Neural cell (in vitro differentiated cells): ENCODE results near the gene NHERF1.

Experiments used
- EZH2 ChIP-seq: fragments of 200-600, 300-800 bp; shearing (Covaris generic), sonication (generic); IDR thresholded peaks from 2 replicates; pipeline ENCODE4 v1.6.1; 2014; ENCODE audit warnings: antibody characterized with exemption, low read length, borderline replicate concordance, mild to moderate bottlenecking; ENCODE audit not compliant: insufficient read depth, poor library complexity, severe bottlenecking
- TF ChIP-seq, protein P1 (sequence below): fragments of 450-650 bp; IDR thresholded peaks from 2 replicates; pipeline ENCODE4 v1.5.1; 2014; ENCODE audit warnings: antibody characterized with exemption, mild to moderate bottlenecking, moderate library complexity; ENCODE audit not compliant: poor library complexity, severe bottlenecking

DNA sequence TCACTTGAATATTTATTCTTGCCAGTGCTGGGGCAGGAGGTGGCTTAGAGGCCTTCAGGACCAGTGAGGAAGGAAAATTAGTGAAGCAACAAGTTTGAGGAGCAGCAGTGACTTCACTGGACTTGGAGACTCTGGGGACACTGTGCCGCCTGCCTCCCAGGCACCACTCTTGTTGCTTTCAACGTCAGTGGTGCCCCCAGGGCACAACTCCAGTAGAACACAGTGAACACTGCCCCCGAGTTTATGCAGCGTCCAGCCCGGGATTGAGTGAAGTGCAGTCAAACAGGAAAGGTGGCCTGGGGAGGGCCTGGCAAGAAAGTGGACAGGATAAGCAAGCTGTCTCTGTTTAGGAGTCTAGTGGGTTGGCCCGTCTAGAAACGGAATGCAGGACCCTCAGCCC is 52.1 kb downstream of the NHERF1 start:
- TF ChIP-seq, protein P1, sequence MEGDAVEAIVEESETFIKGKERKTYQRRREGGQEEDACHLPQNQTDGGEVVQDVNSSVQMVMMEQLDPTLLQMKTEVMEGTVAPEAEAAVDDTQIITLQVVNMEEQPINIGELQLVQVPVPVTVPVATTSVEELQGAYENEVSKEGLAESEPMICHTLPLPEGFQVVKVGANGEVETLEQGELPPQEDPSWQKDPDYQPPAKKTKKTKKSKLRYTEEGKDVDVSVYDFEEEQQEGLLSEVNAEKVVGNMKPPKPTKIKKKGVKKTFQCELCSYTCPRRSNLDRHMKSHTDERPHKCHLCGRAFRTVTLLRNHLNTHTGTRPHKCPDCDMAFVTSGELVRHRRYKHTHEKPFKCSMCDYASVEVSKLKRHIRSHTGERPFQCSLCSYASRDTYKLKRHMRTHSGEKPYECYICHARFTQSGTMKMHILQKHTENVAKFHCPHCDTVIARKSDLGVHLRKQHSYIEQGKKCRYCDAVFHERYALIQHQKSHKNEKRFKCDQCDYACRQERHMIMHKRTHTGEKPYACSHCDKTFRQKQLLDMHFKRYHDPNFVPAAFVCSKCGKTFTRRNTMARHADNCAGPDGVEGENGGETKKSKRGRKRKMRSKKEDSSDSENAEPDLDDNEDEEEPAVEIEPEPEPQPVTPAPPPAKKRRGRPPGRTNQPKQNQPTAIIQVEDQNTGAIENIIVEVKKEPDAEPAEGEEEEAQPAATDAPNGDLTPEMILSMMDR: no peak
- TF ChIP-seq EZH2: no peak
